GM12878 (cell line): ENCODE data around the gene HOOK2. TPM values are rescaled to one million over a fixed set of nuclear protein-coding genes. Genes with fewer than 3 reads are reported as not detected.

Source experiments
- ATF7 ChIP-seq: fragments of 450-650 bp; IDR thresholded peaks from 2 replicates; pipeline ENCODE4 v1.6.1; 2016; ENCODE audit warnings: low read depth, mild to moderate bottlenecking
- CBX5 ChIP-seq: sonication (generic); IDR thresholded peaks from 2 replicates; pipeline ENCODE4 v1.6.1; 2016; ENCODE audit warnings: low read depth, moderate library complexity, mild to moderate bottlenecking, inconsistent platforms
- CHD4 ChIP-seq: fragments of 200-600 bp; sonication (generic); IDR thresholded peaks from 2 replicates; pipeline ENCODE4 v1.6.1; 2016; ENCODE audit warnings: mild to moderate bottlenecking
- GABPA ChIP-seq: IDR thresholded peaks from 2 replicates; pipeline ENCODE4 v1.6.1; 2014; ENCODE audit warnings: antibody characterized with exemption, low read depth, mild to moderate bottlenecking, inconsistent platforms
- IKZF1 ChIP-seq: fragments of 450-650 bp; conservative IDR thresholded peaks from 2 replicates; pipeline ENCODE4 v1.6.1; 2017; ENCODE audit warnings: antibody characterized with exemption, mild to moderate bottlenecking
- NFYB ChIP-seq: IDR thresholded peaks from 2 replicates; pipeline ENCODE4 v1.6.1; 2011; ENCODE audit warnings: low read depth, mild to moderate bottlenecking, low read length, improper control_type of control experiment, moderate library complexity; ENCODE audit not compliant: insufficient read depth
- SREBF2 ChIP-seq: IDR thresholded peaks from 2 replicates; pipeline ENCODE4 v1.6.1; 2012; ENCODE audit warnings: mild to moderate bottlenecking, low read length
- USF1 ChIP-seq: IDR thresholded peaks from 2 replicates; pipeline ENCODE4 v1.6.1; 2011; ENCODE audit warnings: borderline replicate concordance, low read depth, mild to moderate bottlenecking, moderate library complexity, mixed read lengths, low read length; ENCODE audit not compliant: insufficient read depth; ENCODE audit errors: extremely low read length
- YBX1 ChIP-seq: fragments of 450-650 bp; IDR thresholded peaks from 2 replicates; pipeline ENCODE4 v1.6.1; 2016; ENCODE audit warnings: antibody characterized with exemption
- ZBTB40 ChIP-seq: fragments of 450-650 bp; IDR thresholded peaks from 2 replicates; pipeline ENCODE4 v1.6.1; 2016; ENCODE audit warnings: mild to moderate bottlenecking, moderate library complexity, borderline replicate concordance
- ZSCAN29 ChIP-seq: fragments of 450-650 bp; IDR thresholded peaks from 2 replicates; pipeline ENCODE4 v1.6.1; 2017; ENCODE audit warnings: mild to moderate bottlenecking, moderate library complexity
- polyA plus RNA-seq, 11 experiments: library from polyadenylated mRNA; depleted of rRNA in 4 of 11; unstranded in 6 of 11; stranded (reverse) in 5 of 11; fragments of >200 nt; fragmentation: Nextera tagmentation in 4 of 11; fragmentation: Illumina TruSeq in 1 of 11; extraction: Ambion mirVana in 4 of 11; extraction: Trizol in 1 of 11; gene quantifications; 1 replicate in 1 of 11; 2 replicates in 10 of 11; pipeline versions ENCODE4 v1.2.1 to v1.2.3, GENCODE V29; 2011 to 2016; ENCODE audit warnings: inconsistent platforms in 2 of 11, missing spikeins in 2 of 11, low read depth in 1 of 11
- total RNA-seq, 4 experiments: library from RNA; depleted of rRNA in 3 of 4; stranded (reverse); fragments of >200 nt in 3 of 4; fragmentation: Illumina TruSeq in 1 of 4; extraction: Trizol in 1 of 4; gene quantifications; 2 replicates each; pipeline versions ENCODE4 v1.2.1 to v1.2.3, GENCODE V29; 2013 to 2021
- TF ChIP-seq, protein P1 (sequence below): fragments of 450-650 bp; IDR thresholded peaks from 2 replicates; pipeline ENCODE4 v1.6.1; 2018; ENCODE audit warnings: borderline replicate concordance, mild to moderate bottlenecking; ENCODE audit not compliant: partially characterized antibody
- TF ChIP-seq, protein P2 (sequence below): IDR thresholded peaks from 2 replicates; pipeline ENCODE4 v1.6.1; 2012; ENCODE audit warnings: low read depth, low read length, improper control_type of control experiment
- TF ChIP-seq, protein P3 (sequence below): fragments of 450-650 bp; IDR thresholded peaks from 2 replicates; pipeline ENCODE4 v1.6.1; 2016; ENCODE audit warnings: mild to moderate bottlenecking
- TF ChIP-seq, protein P4 (sequence below): IDR thresholded peaks from 2 replicates; pipeline ENCODE4 v1.6.1; 2011; ENCODE audit warnings: low read depth, mild to moderate bottlenecking, low read length, moderate library complexity, borderline replicate concordance; ENCODE audit errors: extremely low read depth
- TF ChIP-seq, protein P5 (sequence below): fragments of 450-650 bp; IDR thresholded peaks from 2 replicates; pipeline ENCODE4 v1.6.1; 2018; ENCODE audit warnings: mild to moderate bottlenecking, low read depth, moderate library complexity; ENCODE audit not compliant: partially characterized antibody

The HOOK2 gene
- total and polyA plus RNA-seq, 10 of the 15 experiments (the other 5 are each of a cell fraction or from before 2014, with no cell fraction given): 1.5 to 9.6 (median 6.2) TPM

GRCh38 chr19:12777217-12778016 is 2.1 kb upstream of the HOOK2 start (continued):
- TF ChIP-seq USF1: no peak
- TF ChIP-seq SREBF2: no peak
- TF ChIP-seq YBX1: no peak
- TF ChIP-seq, protein P1, sequence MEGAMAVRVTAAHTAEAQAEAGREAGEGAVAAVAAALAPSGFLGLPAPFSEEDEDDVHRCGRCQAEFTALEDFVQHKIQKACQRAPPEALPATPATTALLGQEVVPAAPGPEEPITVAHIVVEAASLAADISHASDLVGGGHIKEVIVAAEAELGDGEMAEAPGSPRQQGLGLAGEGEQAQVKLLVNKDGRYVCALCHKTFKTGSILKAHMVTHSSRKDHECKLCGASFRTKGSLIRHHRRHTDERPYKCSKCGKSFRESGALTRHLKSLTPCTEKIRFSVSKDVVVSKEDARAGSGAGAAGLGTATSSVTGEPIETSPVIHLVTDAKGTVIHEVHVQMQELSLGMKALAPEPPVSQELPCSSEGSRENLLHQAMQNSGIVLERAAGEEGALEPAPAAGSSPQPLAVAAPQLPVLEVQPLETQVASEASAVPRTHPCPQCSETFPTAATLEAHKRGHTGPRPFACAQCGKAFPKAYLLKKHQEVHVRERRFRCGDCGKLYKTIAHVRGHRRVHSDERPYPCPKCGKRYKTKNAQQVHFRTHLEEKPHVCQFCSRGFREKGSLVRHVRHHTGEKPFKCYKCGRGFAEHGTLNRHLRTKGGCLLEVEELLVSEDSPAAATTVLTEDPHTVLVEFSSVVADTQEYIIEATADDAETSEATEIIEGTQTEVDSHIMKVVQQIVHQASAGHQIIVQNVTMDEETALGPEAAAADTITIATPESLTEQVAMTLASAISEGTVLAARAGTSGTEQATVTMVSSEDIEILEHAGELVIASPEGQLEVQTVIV: no peak
- TF ChIP-seq ATF7: no peak
- no peak for TF ChIP-seq GABPA
- TF ChIP-seq CHD4: no peak
- TF ChIP-seq IKZF1: no peak; the same call in 1 of the 2 replicates
- no peak for TF ChIP-seq ZSCAN29
- TF ChIP-seq ZBTB40: no peak
- no peak for TF ChIP-seq CBX5
- TF ChIP-seq, protein P2, sequence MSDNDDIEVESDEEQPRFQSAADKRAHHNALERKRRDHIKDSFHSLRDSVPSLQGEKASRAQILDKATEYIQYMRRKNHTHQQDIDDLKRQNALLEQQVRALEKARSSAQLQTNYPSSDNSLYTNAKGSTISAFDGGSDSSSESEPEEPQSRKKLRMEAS: no peak
- no peak for TF ChIP-seq NFYB
- TF ChIP-seq, protein P3, sequence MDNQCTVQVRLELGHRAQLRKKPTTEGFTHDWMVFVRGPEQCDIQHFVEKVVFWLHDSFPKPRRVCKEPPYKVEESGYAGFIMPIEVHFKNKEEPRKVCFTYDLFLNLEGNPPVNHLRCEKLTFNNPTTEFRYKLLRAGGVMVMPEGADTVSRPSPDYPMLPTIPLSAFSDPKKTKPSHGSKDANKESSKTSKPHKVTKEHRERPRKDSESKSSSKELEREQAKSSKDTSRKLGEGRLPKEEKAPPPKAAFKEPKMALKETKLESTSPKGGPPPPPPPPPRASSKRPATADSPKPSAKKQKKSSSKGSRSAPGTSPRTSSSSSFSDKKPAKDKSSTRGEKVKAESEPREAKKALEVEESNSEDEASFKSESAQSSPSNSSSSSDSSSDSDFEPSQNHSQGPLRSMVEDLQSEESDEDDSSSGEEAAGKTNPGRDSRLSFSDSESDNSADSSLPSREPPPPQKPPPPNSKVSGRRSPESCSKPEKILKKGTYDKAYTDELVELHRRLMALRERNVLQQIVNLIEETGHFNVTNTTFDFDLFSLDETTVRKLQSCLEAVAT: no peak
- TF ChIP-seq, protein P4, sequence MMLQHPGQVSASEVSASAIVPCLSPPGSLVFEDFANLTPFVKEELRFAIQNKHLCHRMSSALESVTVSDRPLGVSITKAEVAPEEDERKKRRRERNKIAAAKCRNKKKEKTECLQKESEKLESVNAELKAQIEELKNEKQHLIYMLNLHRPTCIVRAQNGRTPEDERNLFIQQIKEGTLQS: 0 out of 2 replicates have a peak, but pooled peaks have one; percentile 19
- TF ChIP-seq, protein P5, sequence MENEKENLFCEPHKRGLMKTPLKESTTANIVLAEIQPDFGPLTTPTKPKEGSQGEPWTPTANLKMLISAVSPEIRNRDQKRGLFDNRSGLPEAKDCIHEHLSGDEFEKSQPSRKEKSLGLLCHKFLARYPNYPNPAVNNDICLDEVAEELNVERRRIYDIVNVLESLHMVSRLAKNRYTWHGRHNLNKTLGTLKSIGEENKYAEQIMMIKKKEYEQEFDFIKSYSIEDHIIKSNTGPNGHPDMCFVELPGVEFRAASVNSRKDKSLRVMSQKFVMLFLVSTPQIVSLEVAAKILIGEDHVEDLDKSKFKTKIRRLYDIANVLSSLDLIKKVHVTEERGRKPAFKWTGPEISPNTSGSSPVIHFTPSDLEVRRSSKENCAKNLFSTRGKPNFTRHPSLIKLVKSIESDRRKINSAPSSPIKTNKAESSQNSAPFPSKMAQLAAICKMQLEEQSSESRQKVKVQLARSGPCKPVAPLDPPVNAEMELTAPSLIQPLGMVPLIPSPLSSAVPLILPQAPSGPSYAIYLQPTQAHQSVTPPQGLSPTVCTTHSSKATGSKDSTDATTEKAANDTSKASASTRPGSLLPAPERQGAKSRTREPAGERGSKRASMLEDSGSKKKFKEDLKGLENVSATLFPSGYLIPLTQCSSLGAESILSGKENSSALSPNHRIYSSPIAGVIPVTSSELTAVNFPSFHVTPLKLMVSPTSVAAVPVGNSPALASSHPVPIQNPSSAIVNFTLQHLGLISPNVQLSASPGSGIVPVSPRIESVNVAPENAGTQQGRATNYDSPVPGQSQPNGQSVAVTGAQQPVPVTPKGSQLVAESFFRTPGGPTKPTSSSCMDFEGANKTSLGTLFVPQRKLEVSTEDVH: peak; percentile 37
